Tongue (tissue), 2 donors: ENCODE results near the gene IZUMO4. TPM values are rescaled to one million over a fixed set of nuclear protein-coding genes. Genes with fewer than 3 reads are reported as not detected.
"Not testable (repeated sequence)": the region's sequence is repeated elsewhere in the genome, so short reads cannot be mapped to it uniquely, and the experiment has no call there.

Source experiments
- DNase-seq: peaks from one replicate; pipeline ENCODE4 v3.0.0-alpha.2; 2015
- total RNA-seq: library from RNA; depleted of rRNA; stranded (reverse); fragments of >200 nt; gene quantifications from one replicate; pipeline ENCODE4 v1.2.3, GENCODE V29; 2014

IZUMO4 gene
- total RNA-seq, 1 donor from 2014 or later = 3.1 TPM

DNA sequence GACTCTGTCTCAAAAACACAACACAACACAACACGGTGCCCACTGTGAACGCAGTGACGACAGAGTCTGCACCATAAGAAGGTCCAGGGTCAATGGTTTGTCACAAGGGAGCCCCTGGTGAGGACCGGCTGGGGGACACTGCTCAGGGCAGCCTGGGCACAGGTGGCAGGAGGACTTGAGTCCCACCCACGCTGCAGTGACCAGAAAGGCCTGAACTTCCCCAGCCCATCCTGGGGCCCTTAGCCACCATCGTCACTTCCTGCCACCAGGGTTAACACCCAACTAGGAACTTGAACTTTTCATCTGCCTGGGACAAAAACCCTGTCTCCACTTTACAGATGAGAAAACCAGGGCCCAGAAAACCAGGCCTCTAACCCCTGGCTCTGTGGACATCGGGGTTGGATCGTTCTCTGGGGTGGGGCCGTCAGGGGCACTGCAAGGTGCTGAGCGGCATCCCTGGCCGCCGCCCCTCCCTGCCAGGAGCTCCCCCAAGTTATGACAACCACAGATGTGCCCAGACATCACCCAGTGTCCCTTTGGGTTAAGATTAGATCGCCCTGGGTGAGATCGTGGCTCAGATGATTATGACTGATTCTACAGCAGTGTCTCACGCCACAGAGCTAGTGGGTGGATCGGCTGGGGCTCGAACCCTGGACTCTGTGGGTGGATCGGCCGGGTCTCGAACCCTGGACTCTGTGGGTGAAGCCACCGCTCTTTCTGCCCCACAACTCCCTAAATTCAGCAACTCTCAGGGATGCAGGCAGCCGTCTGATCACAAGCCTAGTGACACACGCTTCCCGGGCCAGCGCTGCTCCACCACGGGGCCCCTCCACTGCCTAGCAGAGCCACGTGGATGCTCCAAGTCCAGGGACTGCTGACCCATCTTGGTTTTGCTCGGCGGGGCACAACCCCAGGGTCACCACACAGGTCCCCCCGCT lies 14.6 kb upstream of the IZUMO4 start:
- no peak for DNase-seq

DNA sequence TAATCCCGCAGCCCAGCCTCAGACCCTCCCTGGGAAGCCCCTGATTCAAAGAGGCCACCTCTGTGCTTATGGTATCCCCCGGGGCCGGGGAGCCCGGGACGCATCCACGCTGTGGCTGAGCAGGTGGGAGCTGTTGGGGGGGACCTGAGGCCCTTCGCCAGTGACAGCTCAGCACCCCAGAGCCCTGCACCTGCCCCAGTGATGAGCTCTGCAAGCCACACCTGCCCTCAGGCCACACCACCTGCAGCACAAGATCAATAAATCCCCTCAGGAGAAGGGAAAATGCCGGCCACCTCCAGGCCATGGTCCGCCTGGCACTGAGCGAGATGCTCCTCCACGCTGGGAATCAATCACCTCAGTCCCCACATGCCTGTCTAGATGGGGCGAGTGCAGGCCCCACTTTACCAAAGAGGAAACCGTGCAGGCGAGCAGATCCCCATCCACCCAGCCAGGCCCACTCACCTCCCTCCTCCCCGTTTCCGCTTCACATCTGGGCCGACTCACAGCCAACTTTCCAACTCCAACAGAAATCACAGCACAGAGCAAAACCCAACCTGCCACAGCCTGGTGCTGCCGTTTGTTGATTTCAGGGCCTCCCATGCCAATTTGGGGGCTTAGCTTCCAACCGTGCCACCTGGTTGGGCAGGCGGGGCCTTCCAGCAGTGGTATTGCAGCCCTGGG lies 13.4 kb upstream of the IZUMO4 start:
- DNase-seq = peak; percentile 60

DNA sequence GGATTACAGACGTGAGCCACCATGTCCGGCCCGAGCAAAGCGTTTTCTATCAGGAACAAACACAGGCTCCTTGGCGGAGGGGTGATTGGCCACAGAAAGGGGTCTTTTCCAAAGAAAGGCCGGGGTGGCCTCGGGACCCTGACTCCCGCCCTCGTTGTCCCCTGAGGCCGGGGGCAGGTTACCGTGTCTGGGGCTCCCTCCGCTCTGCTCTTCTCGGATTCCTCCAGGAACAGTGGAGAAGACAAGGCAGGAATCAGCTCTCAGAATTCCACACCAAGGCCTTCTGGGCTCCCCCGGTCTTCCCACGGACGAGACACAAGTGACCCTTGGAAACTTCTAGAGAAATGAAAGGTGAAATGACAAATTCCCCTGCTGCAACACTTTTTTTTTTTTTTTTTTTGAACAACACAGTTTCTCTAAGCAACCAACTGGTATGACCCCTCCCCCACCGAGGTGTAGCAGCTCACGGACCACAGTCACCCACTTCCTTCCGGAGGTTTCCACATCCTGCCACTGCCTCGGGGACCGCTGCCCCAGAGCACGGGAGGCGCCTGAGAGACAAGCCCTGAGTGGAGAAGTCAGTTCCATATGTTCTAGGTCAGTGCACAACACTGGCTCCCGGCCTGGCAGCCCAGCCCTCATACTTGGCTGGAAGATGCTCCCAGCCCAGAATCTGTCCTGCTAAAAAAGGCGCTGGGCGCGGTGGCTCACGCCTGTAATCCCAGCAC lies 11.6 kb upstream of the IZUMO4 start:
- DNase-seq = no peak

DNA sequence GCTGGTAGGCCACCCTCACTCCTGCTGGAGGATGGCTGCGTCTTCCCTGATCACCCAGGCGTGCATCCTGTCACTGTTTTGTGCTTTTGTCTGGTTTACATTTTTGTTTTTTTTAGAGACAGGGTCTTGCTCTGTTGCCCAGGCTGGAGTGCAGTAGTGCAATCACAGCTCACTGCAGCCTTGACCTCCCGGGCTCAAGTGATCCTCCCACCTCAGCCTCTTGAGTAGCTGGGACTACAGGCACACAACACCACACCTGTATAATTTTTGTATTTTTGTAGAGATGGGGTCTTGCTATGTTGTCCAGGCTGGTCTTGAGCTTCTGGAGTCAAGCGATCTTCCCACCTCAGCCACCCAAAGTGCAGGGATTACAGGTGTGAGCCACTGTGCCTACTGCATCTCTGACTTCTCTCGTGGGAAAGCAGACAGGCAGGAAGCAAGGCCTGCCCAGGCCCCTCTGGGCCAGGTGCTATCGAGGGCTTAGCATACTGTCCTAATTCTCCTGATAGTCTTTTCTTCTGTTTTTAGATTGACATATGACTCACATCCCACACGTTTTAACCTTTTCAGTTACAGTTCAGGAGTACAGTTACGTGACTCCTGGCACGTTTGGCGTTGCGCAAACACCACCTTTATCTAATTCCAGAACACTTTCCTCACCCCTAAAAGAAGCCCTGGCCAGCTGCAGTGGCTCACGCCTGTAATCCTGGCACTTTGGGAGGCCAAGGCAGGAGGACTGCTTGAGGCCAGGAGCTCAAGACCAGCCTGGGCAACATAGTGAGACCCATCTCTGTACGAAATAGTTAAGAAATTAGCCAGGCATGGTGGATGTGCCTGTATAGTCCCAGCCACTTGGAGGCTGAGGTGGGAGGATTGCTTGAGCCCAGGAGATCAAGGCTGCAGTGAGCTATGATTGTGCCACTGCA lies 9.8 kb upstream of the IZUMO4 start:
- not testable (repeated sequence) for DNase-seq

DNA sequence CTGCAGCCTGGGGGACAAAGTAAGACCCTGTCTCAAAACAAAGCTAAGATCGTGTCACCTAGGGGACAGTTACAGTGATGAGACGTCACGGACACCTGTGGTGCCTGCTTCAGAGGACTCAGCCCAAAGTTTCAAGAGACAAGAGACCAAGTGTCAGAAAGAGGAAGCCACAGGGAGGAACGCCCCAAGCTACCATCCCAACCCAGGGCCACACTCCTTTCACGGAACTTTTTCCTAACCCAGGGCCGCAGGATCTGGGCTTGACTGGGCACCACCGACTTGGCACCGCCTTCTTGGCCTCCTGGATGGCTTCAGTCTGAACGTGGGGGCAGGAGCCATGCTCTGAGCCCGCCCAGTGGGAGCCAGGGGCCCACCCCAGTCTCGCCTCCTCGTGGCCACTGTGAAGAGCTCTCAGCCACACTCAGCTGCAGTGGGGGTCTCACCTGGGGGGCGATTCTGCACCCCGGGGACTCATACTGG lies 9.1 kb upstream of the IZUMO4 start:
- no peak for DNase-seq

DNA sequence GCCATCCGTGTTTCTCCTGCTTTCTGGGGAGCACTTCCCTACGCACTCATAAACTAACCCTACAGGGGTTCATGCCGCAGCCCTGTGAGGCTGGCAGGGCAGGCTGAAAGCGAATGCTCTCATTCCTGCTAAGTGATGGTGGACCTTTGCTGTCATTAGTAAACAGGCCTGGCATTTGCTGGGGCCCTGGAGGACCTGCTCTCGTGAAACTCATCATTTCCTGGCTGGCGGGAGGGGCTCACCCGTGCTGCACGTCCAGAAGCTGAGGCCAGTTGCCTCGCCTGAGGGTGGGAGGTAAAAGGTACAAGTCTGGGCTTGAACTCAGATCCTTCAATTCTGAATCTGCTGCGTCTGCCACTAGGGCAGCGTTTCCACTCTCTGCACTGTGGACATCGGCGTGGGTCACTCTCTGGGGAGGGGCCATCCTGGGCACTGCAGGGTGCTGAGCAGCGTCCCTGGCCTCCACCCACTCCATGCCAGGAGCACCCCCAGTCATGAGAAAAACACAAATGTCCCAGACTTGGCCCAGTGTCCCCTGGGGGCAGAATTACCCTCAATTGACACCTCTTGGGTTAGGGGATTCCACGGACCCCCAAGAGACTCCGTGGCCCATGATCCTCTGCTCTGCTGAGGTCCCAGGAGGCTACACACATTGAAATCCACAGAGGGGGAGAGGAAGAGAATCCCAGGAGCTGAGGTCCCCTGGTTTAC lies 7.6 kb upstream of the IZUMO4 start:
- no peak for DNase-seq

DNA sequence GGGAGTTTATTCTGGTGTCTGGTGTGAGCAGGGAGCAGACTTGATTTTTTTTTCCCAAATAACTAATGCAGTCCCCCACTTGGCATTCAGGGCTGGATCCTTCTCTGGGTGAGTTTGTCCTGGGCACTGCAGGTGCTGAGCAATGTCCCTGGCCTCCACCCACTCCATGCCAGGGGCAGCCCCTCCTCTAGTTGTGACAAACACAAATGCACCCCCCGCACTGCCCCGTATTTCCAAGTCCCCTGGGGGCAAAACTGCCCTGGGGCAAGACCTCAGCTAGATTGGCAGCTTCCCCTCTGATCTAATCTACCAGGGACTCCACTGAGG lies 7.0 kb upstream of the IZUMO4 start:
- no peak for DNase-seq

DNA sequence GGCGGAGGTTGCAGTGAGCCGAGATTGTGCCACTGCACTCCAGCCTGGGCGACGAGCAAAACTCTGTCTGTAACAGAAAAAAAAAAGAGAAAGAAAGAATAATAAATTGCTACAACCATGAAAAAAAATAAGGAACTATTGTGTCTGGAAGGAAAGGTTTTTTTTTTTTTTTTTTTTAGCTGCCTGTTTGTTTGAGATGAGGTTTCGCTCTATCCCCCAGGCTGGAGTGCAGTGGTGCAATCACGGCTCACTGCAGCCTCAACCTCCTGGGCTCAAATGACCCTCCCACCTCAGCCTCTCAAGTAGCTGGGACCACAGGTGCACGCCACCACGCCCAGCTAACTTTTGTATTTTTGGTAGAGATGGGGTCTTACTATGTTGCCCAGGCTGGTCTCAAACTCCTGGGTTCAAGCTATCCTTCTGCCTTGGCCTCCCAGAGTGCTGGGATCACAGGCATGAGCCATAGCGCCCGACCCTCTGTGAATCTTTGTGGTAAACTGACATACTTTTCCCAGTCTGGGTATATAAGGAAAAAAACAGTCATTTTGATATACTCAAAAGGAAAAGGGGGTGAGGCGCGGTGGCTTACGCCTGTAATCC lies 4.7 kb upstream of the IZUMO4 start:
- DNase-seq = not testable (repeated sequence)

DNA sequence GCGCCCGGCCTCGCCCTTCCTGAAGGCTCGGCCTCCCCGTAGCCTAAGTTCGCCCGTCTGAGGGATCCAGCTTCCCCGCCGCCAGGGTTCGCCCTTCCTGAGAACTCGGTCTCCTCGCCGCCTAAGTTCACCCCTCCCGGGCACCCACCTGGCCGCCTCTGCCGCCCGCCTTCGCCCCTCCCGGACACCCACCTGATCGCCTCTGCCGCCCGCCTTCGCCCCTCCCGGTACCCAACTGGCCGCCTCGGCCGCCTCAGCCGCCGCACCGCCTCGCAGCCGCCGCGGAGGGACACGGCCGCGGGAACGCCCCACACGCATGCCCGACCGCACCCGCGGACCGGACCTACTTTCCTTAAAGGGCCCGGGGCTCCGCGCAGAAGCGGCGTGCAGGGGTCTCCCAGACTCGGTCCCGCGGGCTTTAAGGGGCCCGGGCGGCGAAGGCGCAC lies 658 bp upstream of the IZUMO4 start, which contains the start of gene MOB3A:
Gene MOB3A (minus strand): TSS at position 293 of the 446 bp plus-strand sequence. CDS start 17,766 bp downstream, outside the sequence.
- DNase-seq = peak; percentile 96

DNA sequence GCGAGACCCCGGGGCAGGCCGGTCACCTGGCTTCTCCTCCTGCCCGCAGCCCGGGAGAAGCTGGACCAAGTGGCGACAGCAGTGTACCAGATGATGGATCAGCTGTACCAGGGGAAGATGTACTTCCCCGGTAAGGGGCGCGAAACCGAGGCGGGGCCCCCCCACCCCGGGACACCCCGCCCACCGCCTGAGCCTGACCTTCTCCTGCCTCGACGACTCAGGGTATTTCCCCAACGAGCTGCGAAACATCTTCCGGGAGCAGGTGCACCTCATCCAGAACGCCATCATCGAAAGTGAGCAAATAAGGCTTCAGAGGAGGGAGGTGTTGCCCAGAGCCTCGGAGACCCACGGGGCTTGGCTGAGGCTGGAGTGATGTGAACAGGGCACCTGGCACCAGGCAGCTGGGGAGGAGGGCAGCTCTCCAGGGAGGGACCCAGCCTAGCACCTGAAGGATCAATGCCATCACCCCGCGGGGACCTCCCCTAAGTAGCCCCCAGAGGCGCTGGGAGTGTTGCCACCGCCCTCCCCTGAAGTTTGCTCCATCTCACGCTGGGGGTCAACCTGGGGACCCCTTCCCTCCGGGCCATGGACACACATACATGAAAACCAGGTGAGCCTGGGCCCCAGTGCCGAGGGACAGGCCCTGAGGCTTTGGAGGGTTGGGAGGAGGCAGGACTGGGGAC lies 629 bp downstream of the IZUMO4 start:
- DNase-seq = no peak

DNA sequence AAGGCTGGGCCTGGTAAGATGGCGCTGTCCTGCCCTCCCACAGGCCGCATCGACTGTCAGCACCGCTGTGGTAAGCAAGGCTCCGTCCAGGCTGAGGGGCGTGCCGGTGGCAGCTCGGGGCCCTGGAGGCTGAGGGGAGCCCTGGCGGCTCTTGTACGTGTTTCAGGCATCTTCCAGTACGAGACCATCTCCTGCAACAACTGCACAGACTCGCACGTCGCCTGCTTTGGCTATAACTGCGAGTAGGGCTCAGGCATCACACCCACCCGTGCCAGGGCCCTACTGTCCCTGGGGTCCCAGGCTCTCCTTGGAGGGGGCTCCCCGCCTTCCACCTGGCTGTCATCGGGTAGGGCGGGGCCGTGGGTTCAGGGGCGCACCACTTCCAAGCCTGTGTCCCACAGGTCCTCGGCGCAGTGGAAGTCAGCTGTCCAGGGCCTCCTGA lies 1.2 kb downstream of the IZUMO4 start:
- no peak for DNase-seq

DNA sequence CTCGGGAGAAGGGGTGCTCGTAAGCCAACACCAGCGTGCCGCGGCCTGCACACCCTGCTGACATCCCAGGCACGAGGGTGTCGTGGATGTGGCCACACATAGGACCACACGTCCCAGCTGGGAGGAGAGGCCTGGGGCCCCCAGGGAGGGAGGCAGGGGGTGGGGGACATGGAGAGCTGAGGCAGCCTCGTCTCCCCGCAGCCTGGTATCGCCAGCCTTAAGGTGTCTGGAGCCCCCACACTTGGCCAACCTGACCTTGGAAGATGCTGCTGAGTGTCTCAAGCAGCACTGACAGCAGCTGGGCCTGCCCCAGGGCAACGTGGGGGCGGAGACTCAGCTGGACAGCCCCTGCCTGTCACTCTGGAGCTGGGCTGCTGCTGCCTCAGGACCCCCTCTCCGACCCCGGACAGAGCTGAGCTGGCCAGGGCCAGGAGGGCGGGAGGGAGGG lies 2.4 kb downstream of the IZUMO4 start:
- DNase-seq = no peak

DNA sequence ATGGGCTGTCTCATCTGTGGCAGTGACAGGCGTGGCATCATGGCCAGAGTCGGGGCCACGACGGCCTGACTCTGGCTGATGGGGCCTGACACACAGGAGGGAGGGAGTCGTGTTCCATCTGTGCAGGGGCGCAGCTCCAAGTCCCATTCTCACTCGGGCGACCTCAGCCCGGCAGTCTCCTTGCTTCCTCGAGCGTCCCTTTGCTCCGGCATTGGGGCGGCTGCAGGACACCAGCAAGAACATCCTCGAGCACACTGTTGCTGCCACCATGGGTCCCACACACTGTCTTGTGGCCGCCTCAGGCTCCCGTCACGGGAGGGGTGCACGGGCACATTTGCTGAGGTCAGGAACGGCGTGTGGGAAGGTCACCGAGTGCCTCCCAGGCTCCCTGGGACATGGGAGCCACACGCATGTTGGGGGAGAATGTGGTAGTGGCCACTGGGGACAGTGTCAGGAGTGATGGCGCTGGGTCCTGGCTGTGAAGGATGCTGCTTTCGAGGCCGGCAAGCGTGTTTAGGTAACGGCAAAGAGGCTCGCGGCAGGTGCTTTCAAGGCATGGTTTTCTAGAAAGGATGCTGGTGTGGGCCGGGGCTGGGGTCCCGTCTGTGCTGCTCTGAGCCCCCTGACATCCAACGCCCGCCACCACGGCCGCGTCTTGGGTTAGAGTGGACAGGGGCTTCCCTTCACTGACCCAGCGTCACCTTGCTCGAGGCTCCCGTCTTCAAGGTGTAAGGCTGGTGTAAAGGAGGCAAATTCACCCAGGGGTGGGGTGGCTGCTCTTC lies 3.4 kb downstream of the IZUMO4 start:
- no peak for DNase-seq

DNA sequence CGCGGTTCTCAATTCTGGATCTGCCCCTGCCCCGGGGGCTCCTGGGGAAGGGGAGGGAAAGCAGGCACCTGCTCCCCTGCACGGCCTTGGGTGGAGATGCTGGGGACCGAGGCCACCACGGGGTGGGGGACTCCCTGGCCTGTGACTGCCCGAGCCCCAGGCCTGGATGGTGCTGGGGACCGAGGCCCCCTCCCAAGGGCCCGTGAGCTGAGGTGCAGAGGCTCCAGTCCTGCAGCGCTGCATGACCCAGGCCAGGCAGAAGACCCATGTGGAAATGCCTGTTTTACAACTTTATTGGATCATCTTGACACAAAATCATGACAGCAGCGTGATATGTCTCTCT lies 4.0 kb downstream of the IZUMO4 start:
- no peak for DNase-seq

DNA sequence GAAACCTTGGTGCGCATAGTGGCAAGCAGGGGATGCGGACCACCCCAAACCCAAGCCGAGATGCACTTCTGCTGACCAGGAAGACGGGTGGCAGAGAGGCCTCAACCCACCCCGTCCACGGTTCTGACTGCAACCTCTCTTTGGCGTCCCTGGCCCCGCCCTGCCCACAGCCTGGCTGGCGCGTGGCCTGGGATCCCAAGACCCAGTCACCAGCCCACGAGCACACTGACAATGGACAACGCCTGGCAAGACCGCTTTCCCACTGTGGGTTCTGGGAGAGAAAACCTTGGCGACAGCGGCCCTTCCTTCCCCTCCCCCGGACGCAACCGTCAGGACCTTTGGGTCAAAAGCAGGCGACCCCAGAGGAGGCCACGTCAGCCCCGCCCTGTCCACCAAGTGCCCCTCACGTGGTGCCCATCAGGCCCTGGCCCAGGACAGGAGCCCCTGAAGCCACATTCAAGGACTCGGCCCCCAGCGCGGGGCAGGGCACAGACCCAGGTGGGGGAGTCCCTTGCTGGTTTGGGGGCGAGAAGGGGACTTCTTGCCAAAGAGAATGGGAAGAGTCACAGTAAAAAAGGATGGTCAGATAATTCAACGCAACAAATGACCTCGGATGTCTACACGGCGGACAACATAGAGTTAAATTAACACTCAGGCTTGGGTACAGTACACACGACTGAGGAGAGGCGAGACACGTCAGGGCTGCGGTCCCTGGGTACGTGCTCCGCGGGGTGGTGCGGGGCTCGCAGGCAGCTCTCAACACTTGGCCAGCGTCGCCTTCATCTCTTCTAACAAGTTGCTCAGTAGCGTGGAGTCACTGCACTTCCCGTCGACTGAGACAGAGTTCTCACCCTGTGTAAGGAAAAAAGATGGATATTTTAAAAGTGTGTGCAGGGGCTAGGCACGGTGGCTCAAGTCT lies 5.0 kb downstream of the IZUMO4 start:
- DNase-seq = no peak

DNA sequence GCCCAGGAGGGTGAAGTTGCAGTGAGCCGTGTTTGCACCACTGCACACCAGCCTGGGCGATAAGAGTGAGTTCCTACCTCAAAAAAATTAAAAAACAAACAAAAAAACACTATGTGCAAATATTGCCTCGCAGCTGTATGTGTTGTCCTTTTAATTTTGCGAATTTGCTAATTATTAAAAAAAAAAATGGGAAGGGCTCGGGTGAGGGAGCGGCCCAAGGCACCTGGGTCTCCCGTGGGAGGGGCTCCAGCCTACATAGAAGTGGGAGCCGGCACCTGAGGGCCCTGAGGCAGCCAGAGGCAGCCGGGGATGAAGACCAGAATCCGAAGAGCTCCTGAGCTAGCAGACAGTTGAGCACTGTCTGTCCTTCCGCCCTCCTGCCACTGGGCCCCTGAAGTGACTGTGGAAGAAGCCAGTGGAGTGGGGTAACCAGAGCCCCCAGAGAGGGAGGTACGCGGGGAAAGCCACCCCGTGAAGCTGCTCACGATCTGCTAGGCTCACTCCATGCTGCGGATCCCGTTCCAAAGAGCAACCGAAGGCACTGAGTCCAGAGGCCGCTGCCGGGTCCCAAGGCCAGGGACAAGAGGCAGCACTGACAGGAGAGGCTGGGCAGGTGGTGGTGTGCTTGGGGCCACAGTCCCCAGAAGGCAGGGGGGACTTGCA lies 6.5 kb downstream of the IZUMO4 start:
- DNase-seq = no peak
